GM13976 (cell line): ENCODE data around the gene TOP3A.

Experiments used
- DNase-seq: peaks from one replicate; pipeline ENCODE4 v3.0.0; 2012; ENCODE audit warnings: low spot score
- in situ Hi-C: fragments of 300-500 bp; cut with MboI; formaldehyde crosslinking; loops from one replicate; pipeline ENCODE4 v1.12.0; 2022; ENCODE audit warnings: low sequenced_read_pairs, mixed read lengths, inconsistent platforms; ENCODE audit not compliant: unreplicated experiment
- TF ChIP-seq, protein P1 (sequence below): IDR thresholded peaks from 2 replicates; pipeline ENCODE4 v1.5.1; 2012; ENCODE audit warnings: borderline replicate concordance, mild to moderate bottlenecking; ENCODE audit not compliant: insufficient read depth; ENCODE audit errors: extremely low read depth, missing control alignments, control extremely low read depth

The TOP3A gene

DNA sequence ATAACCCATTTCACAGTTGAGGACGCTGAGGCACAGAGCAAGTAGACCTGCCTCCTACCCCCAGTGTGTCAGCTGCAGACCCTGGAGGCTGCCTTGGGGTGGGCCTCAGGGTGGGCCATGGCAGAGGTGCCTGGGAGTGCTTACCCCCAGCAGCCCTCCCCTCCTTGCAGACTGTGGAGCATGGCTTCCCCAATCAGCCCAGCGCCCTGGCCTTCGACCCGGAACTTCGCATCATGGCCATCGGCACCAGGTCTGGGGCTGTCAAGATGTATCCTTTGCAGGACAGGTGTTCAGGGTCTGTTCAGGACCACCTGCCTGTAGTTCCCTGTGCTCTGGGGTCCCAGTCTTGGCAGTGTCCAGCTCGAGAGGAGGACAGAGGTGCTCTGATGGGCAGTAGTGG, 85.0 kb downstream of the TOP3A start:
- DNase-seq, result no peak
- in situ Hi-C loops, result no loop called here
- TF ChIP-seq, protein P1, sequence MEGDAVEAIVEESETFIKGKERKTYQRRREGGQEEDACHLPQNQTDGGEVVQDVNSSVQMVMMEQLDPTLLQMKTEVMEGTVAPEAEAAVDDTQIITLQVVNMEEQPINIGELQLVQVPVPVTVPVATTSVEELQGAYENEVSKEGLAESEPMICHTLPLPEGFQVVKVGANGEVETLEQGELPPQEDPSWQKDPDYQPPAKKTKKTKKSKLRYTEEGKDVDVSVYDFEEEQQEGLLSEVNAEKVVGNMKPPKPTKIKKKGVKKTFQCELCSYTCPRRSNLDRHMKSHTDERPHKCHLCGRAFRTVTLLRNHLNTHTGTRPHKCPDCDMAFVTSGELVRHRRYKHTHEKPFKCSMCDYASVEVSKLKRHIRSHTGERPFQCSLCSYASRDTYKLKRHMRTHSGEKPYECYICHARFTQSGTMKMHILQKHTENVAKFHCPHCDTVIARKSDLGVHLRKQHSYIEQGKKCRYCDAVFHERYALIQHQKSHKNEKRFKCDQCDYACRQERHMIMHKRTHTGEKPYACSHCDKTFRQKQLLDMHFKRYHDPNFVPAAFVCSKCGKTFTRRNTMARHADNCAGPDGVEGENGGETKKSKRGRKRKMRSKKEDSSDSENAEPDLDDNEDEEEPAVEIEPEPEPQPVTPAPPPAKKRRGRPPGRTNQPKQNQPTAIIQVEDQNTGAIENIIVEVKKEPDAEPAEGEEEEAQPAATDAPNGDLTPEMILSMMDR, result no peak

DNA sequence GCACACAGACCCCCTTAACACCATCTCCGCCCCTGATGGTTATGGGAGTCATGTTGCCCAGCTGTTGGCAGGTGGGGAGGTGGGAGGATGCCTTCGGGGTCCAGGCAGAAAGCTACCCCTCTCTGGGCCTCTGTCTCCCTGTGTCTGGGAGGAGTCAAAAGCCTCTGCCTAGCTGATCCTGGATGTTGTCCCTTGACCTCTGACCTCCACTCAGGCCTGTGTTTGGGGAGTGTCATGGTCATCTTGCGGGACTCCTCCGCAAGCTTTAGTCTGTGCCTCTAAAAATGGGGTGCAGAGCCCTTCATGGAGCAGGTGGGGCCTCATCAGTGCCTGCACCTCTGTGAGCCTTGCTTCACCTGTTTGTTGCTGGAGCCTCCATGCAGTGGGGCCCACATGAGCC, 85.5 kb downstream of the TOP3A start:
- in situ Hi-C loops, result no loop called here
- DNase-seq, result no peak
- TF ChIP-seq, protein P1, result no peak

DNA sequence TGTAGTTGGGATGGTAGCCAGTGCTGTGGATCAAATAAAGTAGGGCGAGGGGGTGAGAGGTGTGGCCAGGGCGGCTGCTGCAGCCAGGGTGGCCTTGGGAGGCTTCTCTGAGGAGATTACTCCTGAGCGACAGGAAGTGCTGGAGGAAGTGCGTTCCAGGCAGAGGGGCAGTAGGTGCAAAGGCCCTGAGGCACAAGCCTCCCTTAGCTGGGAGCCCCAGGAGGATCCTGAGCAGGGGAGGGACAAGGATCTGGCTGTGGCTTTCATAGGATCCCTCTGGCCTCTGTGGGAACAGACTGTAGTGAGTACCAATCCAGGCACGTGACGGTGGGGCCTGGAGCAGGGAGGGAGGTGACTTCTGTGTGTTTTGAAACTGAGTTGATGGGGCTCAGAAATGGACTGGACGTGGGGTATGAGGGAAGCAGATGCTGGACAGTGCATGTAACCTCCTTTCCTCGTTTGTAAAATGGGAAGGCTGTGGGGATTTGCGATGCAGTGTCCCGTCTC, 86.6 kb downstream of the TOP3A start:
- in situ Hi-C loops, result no loop called here
- DNase-seq, result no peak
- TF ChIP-seq, protein P1, result no peak

DNA sequence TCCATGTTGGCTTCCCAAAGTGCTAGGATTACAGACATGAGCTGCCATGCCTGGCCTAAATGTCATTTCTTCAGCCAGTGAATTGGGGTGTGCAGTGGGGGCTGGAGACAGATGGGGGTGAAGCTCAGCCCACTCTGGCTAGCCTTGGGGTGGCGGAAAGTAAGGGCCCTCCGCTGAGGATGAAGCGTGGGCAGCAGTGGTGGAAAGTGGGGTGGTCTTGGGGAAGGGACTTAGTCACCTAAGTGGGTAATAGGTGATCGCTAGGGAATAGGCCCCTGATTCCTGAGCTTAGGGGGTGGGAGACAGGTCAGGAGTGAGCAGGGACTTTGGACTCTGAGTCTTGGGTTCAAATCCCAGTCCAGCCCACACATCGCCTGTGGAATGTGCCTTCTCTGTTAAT, 87.2 kb downstream of the TOP3A start:
- in situ Hi-C loops, result no loop called here
- TF ChIP-seq, protein P1, result no peak
- DNase-seq, result no peak

DNA sequence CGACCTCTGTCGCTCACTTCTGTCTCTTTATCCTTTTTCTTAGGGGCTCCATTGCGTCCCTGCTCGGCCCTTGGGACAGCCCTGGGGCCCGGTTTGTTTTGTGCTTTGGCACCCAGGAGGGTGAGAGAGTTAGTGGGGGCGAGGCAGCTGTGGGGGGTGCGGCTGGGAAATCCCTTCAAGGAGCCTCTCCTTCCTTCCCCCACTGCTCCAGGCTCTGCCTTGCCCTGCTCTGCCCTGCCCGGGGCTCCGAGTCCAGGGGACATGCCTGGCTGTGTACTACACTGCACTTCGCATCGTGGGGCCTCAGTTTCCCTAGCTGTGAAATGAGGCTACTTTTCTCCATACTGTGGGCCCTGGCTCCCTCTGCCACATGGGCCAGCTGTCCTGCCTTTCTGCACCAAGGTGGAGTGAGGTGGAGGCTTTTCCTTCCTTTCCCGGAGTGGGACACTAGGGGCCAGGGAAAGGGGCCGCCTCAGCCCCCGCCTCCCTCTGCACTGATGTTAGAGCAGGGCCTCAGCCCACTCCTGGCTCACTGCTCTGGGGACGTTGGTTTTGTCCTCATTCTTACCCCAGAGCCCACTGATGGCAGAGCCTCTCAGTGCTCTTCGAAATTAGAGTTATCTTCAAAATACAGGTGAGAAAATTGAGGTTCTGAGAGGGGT, 88.4 kb downstream of the TOP3A start:
- in situ Hi-C loops, result no loop called here
- TF ChIP-seq, protein P1, result no peak
- no peak for DNase-seq

DNA sequence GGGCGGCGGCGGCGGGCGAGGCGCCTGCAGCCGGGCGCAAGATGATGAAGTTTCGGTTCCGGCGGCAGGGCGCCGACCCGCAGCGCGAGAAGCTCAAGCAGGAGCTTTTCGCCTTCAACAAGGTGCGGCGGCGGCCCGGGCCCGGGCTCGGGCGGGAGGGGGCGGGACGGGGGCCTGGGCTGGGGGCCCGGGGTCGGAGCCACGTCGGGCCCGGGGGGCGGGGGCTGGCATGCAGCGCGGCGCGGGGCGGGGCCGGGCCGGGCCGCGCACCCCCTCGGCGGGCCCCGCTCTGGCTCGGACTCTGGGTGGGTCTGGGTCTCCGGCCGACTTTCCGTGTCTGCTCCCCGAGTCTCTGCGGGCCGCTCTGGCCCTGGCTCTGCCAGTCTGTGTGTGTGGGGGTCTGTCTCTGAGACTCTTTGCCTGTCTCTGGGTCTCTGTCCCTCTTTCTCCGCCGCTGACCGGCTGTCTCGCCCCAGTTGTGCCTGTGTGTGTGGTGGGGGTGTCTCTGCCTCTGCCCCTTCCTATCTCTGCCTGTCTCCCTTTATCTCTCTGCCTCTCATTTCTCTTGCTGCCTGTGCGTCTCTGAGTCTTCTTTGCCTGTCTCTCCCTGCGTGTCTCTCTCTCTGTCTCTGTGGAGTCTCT, 89.0 kb downstream of the TOP3A start:
- DNase-seq, result no peak
- TF ChIP-seq, protein P1, result no peak
- in situ Hi-C loops, result no loop called here

DNA sequence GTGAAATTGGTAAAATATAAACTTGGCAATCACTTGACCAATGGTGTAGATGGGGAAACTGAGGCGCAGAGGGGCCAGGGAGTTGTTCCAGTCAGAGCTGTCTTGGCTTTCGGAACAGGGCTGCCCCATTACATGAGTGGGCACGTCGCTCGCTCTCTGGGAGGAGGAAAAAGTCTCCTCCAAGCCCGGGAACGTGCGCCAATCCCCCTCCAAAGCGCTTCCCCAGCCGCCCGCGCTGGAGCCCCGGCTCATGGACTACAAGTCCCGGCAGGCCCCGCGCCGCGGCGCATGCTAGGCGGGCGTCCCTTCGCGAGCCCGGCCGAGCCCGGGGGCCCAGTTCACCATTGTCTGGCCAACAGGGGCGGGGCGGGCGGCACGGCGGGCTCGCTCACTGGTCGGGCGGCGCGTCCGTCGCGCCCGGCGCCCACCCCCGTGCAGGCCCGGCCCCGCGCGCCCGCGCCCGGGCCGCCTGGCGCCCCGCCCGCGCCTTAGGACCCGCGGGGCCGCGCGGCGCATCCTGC, 89.6 kb downstream of the TOP3A start, which contains the start of gene LLGL1:
TSS of gene LLGL1 (plus strand) at position 515 of the 521 bp plus-strand sequence. CDS start 48 bp downstream, outside the sequence.
- TF ChIP-seq, protein P1, result no peak
- peak; percentile 99 for DNase-seq
- in situ Hi-C loops, result no loop called here
